Measurements from ENCODE around the gene WBP11. TPM values are rescaled to one million over a fixed set of nuclear protein-coding genes. Genes with fewer than 3 reads are reported as not detected.

The WBP11 gene
- total and polyA plus RNA-seq, 10 donors: 16.0 to 61.4 (median 24.6) TPM

- Histone ChIP-seq H3K27me3 (replicated peaks in 1 of 7) (no peaks in the 10 kb centered on the region), H3K27ac (no peak within 1 kb of the TSS), H3K4me3 (no peak within 1 kb of the TSS), H3K4me1 (peaks cover 0 to 12% (median 7%) of the 10 kb centered on the region in 6 donors), H3K36me3 (no peaks in the 10 kb centered on the region), H3K9me3 (no peaks in the 10 kb centered on the region)
- 86 to 91% (median 88%) methylated on average over 3 of the region's 3 CpGs for WGBS, 5 donors
- intact Hi-C loops (cut with DNase I; ENCODE audit: low total_unique reads): no loop called here
- TF ChIP-seq CTCF (IDR thresholded peaks at IDR 0.05 in 8 of 11, conservative IDR thresholded peaks at IDR 0.05 in 3 of 11): no peak
- no peak for TF ChIP-seq POLR2A (IDR thresholded peaks at IDR 0.05)
- no peak for TF ChIP-seq POLR2AphosphoS5 (IDR thresholded peaks at IDR 0.05)
- DNase-seq: no peak
Measured at GRCh38 chr12:14814014-14814413, 10.7 kb upstream of the WBP11 start, which contains the start of gene SMCO3. Gene SMCO3 (minus strand): TSS chr12:14814182. CDS start chr12:14806680, 7,502 bp downstream.

DNA sequence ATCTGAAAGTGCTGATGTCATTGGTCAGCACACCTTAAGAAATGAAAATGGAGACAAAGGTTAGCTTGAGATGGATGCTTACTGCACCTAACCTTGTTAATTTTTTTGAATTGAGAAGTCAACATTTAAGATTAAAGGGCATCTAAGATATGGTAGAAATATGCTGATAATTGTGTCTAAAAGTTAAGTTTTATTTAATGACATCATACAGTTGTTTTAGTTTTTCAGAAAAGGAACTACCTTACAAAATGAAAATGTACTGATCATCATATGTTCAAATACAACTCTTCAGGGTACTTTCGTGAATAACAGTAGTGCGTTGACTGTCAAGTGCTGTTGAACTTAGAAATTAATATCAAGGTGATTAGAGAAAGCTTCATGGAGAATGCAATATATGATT is 8.2 kb upstream of the WBP11 start:
- TF ChIP-seq CTCF (IDR thresholded peaks at IDR 0.05 in 8 of 11, conservative IDR thresholded peaks at IDR 0.05 in 3 of 11): no peak
- no peak for TF ChIP-seq POLR2A (IDR thresholded peaks at IDR 0.05)
- no peak for TF ChIP-seq POLR2AphosphoS5 (IDR thresholded peaks at IDR 0.05)
- no peaks in the 10 kb centered on the region for H3K36me3 ChIP-seq
- no peak overlapping the region for H3K4me3 ChIP-seq
- no peak overlapping the region for H3K27ac ChIP-seq
- no peak for DNase-seq
- H3K9me3 ChIP-seq: no peaks in the 10 kb centered on the region
- intact Hi-C loops (cut with DNase I; ENCODE audit: low total_unique reads): no loop called here
- 94 to 97% (median 96%) methylated on average over 2 of the region's 2 CpGs for WGBS, 5 donors
- H3K27me3 ChIP-seq (replicated peaks in 1 of 7): no peaks in the 10 kb centered on the region
- peaks cover 0 to 12% (median 7%) of the 10 kb centered on the region in 6 donors for H3K4me1 ChIP-seq

DNA sequence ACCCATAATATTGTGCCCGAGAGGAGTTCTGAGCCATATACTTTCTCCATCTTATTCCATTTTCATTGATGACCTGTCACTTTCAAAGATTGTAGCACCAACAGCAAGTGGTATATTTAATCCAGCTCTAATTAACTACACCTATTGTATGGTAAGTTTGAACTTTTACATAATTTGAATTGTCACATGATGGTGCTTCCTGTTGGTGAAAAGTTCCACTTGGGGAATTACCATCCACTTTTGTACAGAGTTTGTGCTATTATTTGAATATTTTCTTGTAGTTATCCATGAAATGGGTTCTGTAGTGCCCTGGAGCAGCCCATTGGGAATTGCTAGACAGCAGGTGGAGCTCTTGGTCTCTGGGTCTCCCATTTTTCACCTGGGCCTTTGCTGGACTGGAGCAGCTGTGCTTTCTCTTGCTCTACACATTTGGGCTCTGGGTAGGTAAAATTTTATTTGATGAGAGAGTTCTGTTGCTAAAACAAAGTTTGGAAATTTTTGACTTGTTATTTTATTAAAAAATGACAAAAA is 7.7 kb upstream of the WBP11 start:
- no peak overlapping the region for H3K4me3 ChIP-seq
- no peak for DNase-seq
- no peaks in the 10 kb centered on the region for H3K36me3 ChIP-seq
- H3K4me1 ChIP-seq: peaks cover under 1 to 15% (median 7%) of the 10 kb centered on the region in 6 donors
- intact Hi-C loops (cut with DNase I; ENCODE audit: low total_unique reads): no loop called here
- 82 to 89% (median 88%) methylated on average over 1 of the region's 1 CpG for WGBS, 5 donors
- H3K27ac ChIP-seq: no peak overlapping the region
- no peaks in the 10 kb centered on the region for H3K9me3 ChIP-seq
- no peak for TF ChIP-seq POLR2AphosphoS5 (IDR thresholded peaks at IDR 0.05)
- peak in 4 of 11 experiments; percentile 8 to 31 (median 26) for TF ChIP-seq CTCF (IDR thresholded peaks at IDR 0.05 in 8 of 11, conservative IDR thresholded peaks at IDR 0.05 in 3 of 11)
- TF ChIP-seq POLR2A (IDR thresholded peaks at IDR 0.05): no peak
- H3K27me3 ChIP-seq (replicated peaks in 1 of 7): no peaks in the 10 kb centered on the region

GRCh38 chr12:14810167-14810952 is 7.1 kb upstream of the WBP11 start:
- H3K27me3 ChIP-seq (replicated peaks in 1 of 7): no peaks in the 10 kb centered on the region
- 84 to 91% (median 87%) methylated on average over 5 of the region's 5 CpGs for WGBS, 5 donors
- no peaks in the 10 kb centered on the region for H3K36me3 ChIP-seq
- no peak for DNase-seq
- peaks cover 4 to 21% (median 9%) of the 10 kb centered on the region in 6 donors for H3K4me1 ChIP-seq
- no peak overlapping the region for H3K27ac ChIP-seq
- no peak for TF ChIP-seq CTCF (IDR thresholded peaks at IDR 0.05 in 8 of 11, conservative IDR thresholded peaks at IDR 0.05 in 3 of 11)
- TF ChIP-seq POLR2A (IDR thresholded peaks at IDR 0.05): no peak
- TF ChIP-seq POLR2AphosphoS5 (IDR thresholded peaks at IDR 0.05): no peak
- H3K9me3 ChIP-seq: no peaks in the 10 kb centered on the region
- intact Hi-C loops (cut with DNase I; ENCODE audit: low total_unique reads): no loop called here
- H3K4me3 ChIP-seq: no peak overlapping the region

Measured in spleen (tissue), 11 donors.